Fibroblast of the conjunctiva (primary cell): ENCODE data around the gene GAB2.
"Not testable (repeated sequence)": the region's sequence is repeated elsewhere in the genome, so short reads cannot be mapped to it uniquely, and the experiment has no call there.

ENCODE experiments used
- DNase-seq: peaks from one replicate; pipeline ENCODE4 v3.0.0-alpha.2; 2010; ENCODE audit warnings: low read depth

The GAB2 gene

GRCh38 chr11:78248903-78249302 lies 168.7 kb downstream of the GAB2 start:
- DNase-seq: no peak

GRCh38 chr11:78248191-78248590 lies 169.4 kb downstream of the GAB2 start:
- no peak for DNase-seq

GRCh38 chr11:78244546-78245255 lies 172.9 kb downstream of the GAB2 start:
- DNase-seq: no peak

GRCh38 chr11:78244080-78244479 lies 173.5 kb downstream of the GAB2 start:
- DNase-seq: no peak

GRCh38 chr11:78241475-78241874 lies 176.1 kb downstream of the GAB2 start:
- no peak for DNase-seq

GRCh38 chr11:78239781-78240180 lies 177.8 kb downstream of the GAB2 start:
- DNase-seq: no peak

GRCh38 chr11:78237293-78238046 lies 180.2 kb downstream of the GAB2 start:
- no peak for DNase-seq

- DNase-seq: no peak
Measured at GRCh38 chr11:78234006-78234405, 183.6 kb downstream of the GAB2 start.

GRCh38 chr11:78233046-78233445 lies 184.6 kb downstream of the GAB2 start:
- DNase-seq: not testable (repeated sequence)

- peak; percentile 24 for DNase-seq
Measured at GRCh38 chr11:78231962-78232501, 185.6 kb downstream of the GAB2 start.

- no peak for DNase-seq
Measured at GRCh38 chr11:78230161-78230877, 187.3 kb downstream of the GAB2 start.

- no peak for DNase-seq
Measured at GRCh38 chr11:78229106-78229505, 188.5 kb downstream of the GAB2 start.

- peak; percentile 36 for DNase-seq
Measured at GRCh38 chr11:78228467-78228866, 189.2 kb downstream of the GAB2 start.

GRCh38 chr11:78227921-78228320 lies 189.7 kb downstream of the GAB2 start:
- DNase-seq: no peak

GRCh38 chr11:78226684-78227680 lies 190.6 kb downstream of the GAB2 start:
- no peak for DNase-seq

GRCh38 chr11:78224906-78225420 lies 192.7 kb downstream of the GAB2 start:
- DNase-seq: no peak

- DNase-seq: no peak
Measured at GRCh38 chr11:78224506-78224905, 193.1 kb downstream of the GAB2 start.

GRCh38 chr11:78223320-78223954 lies 194.2 kb downstream of the GAB2 start:
- no peak for DNase-seq

- not testable (repeated sequence) for DNase-seq
Measured at GRCh38 chr11:78222726-78223125, 194.9 kb downstream of the GAB2 start.
